Effector memory CD8-positive, alpha-beta T cell (primary cell): ENCODE measurements around the gene LY86.
"Not testable (repeated sequence)": the region's sequence is repeated elsewhere in the genome, so short reads cannot be mapped to it uniquely, and the experiment has no call there.

Source experiments
- ATAC-seq: fragments of 150-1000 bp; cut with Tn5 transposase; replicated peaks from 2 replicates; pipeline ENCODE4 v1.10.0; 2021; ENCODE audit warnings: mild to moderate bottlenecking, moderate library complexity
- DNase-seq, 3 experiments: peaks; one replicate each; pipeline ENCODE4 v3.0.0; 2021
- H3K27ac Mint-ChIP-seq, 2 donors: one replicate each; pipeline ENCODE4 v1.8.0; 2022; ENCODE audit warnings: mild to moderate bottlenecking in 2 of 2, mixed read lengths in 2 of 2, moderate library complexity in 2 of 2
- H3K27me3 Mint-ChIP-seq, 2 donors: one replicate each; pipeline ENCODE4 v1.8.0; 2022; ENCODE audit warnings: mixed read lengths in 2 of 2
- H3K36me3 Mint-ChIP-seq: one replicate; pipeline ENCODE4 v1.8.0; 2022; ENCODE audit warnings: mild to moderate bottlenecking, moderate library complexity, mixed read lengths; ENCODE audit not compliant: insufficient read depth
- H3K4me1 Mint-ChIP-seq, 2 donors: one replicate each; pipeline ENCODE4 v1.8.0; 2022; ENCODE audit warnings: low read depth in 2 of 2, mixed read lengths in 2 of 2
- H3K4me3 Mint-ChIP-seq, 2 donors: one replicate each; pipeline ENCODE4 v1.8.0; 2022; ENCODE audit warnings: mild to moderate bottlenecking in 2 of 2, mixed read lengths in 2 of 2, moderate library complexity in 2 of 2
- H3K9me3 Mint-ChIP-seq, 2 donors: one replicate each; pipeline ENCODE4 v1.8.0; 2022; ENCODE audit warnings: mixed read lengths in 2 of 2

The LY86 gene

DNA sequence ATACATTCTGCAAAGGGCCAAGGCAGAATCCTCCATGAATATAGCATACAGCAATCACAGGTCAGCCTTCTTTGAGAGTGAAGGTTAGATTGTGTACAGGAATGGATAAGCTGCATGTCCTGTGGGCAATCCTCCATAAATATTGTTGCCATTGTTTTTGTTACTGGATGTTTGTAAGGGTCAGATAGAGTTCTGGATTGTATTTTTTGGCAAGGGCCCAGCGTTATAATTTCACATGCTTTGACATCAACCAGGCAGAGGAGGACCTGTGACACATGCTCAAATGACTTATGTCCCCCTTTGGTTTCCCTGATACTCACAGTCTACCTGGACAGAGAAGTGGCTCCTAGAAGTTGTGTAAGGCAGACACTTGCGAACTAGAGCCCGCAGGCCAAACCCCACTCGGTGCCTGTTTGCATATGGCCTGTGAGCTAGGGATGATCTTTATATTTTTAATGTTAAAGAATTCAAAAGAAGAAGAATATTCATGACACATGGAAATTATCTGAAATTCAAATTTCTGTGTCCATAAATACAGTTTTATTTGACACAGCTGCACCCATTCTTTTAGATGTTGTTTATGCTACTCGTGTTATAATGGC, 5.4 kb downstream of the LY86 start:
- Mint-ChIP-seq H3K4me3 (no peak overlapping the region), H3K4me1 (peaks cover 18 to 19% of the 10 kb centered on the region in 2 donors), H3K27ac (no peak overlapping the region), H3K9me3 (no peaks in the 10 kb centered on the region), H3K36me3 (no peaks in the 10 kb centered on the region), H3K27me3 (peaks cover 0 to 32% of the 10 kb centered on the region in 2 donors)
- DNase-seq (no peak), ATAC-seq (no peak)

DNA sequence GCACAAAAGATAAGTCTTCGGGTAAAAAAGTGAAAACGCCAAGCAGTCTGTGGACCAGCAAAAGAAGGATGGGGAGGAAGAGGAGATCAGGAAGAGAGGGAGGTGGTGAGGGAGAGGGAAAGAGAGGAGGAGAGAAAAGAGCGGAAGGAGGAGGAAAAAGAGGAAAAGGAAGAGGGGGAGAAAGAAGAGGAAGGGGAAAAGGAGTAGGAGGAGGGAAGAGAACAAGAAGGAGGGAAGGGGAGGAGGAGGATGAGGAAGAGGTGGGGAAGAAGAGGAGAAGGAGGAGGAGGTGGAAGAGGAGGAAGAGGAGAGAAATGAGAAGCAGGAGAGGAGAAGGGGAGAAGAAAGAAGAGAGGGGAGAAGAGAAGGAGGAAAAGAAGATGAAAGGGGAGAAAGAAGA, 6.5 kb downstream of the LY86 start:
- ATAC-seq (no peak), DNase-seq (no peak)
- Mint-ChIP-seq H3K27ac (no peak overlapping the region), H3K4me1 (peaks cover 16 to 19% of the 10 kb centered on the region in 2 donors), H3K27me3 (peaks cover 0 to 32% of the 10 kb centered on the region in 2 donors), H3K9me3 (no peaks in the 10 kb centered on the region), H3K4me3 (no peak overlapping the region), H3K36me3 (no peaks in the 10 kb centered on the region)

- H3K27me3 Mint-ChIP-seq: peaks cover 0 to 41% of the 10 kb centered on the region in 2 donors
- H3K9me3 Mint-ChIP-seq: no peaks in the 10 kb centered on the region
- no peak for DNase-seq
- ATAC-seq: no peak
- H3K4me3 Mint-ChIP-seq: no peak overlapping the region
- H3K36me3 Mint-ChIP-seq: no peaks in the 10 kb centered on the region
- H3K4me1 Mint-ChIP-seq: peaks cover 16 to 19% of the 10 kb centered on the region in 2 donors
- no peak overlapping the region for H3K27ac Mint-ChIP-seq
Measured at GRCh38 chr6:6595952-6596351, 7.4 kb downstream of the LY86 start.

DNA sequence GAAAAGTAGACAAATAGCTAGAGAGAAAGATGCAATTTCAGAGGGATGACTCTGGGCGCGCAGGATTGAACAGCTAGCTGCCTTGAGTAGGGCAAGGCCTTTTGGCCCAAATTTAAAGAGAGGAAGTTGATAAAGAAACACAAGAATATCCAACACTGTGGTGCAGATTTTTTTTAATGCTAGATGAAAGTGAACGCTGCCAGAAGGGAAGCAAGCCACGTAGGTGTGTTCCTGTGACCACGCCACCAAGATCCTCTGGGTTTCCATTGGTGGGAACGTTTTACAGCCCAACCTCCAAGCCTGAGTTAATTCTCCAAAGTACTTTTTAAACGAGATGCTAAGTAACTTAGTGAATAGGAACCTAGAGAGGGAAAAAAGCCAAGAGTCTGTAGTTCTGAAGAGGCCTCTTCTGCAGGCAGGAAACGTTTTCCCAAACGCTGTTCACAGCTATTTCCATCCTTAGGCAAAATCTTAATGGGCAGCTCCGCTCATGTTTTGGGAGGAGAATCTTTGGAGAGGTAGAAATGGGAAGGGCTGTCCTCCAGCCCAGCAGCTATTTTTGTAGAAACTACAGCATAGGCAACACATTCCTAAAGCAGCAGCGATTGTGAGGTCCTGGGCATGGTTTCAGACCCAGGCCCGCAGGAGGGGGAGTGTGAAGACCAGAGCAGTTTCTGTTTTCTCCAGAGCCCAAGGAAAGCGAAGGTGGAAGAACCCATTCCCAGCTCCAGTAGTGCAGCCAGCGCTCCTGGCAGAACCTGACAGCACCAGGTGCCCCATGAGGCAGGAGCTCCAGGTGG, 8.2 kb downstream of the LY86 start:
- no peak for ATAC-seq
- no peak for DNase-seq
- no peaks in the 10 kb centered on the region for H3K36me3 Mint-ChIP-seq
- H3K4me1 Mint-ChIP-seq: peaks cover 14 to 16% of the 10 kb centered on the region in 2 donors
- peaks cover 0 to 47% of the 10 kb centered on the region in 2 donors for H3K27me3 Mint-ChIP-seq
- H3K27ac Mint-ChIP-seq: no peak overlapping the region
- H3K4me3 Mint-ChIP-seq: no peak overlapping the region
- H3K9me3 Mint-ChIP-seq: no peaks in the 10 kb centered on the region

GRCh38 chr6:6597682-6598081, 9.2 kb downstream of the LY86 start:
- DNase-seq (no peak), ATAC-seq (no peak)
- peaks cover 6 to 7% of the 10 kb centered on the region in 2 donors for H3K4me1 Mint-ChIP-seq
- H3K27me3 Mint-ChIP-seq: peaks cover 0 to 47% of the 10 kb centered on the region in 2 donors
- no peak overlapping the region for H3K4me3 Mint-ChIP-seq
- no peaks in the 10 kb centered on the region for H3K36me3 Mint-ChIP-seq
- H3K9me3 Mint-ChIP-seq: no peaks in the 10 kb centered on the region
- H3K27ac Mint-ChIP-seq: no peak overlapping the region

GRCh38 chr6:6599468-6599873, 11.0 kb downstream of the LY86 start:
- Mint-ChIP-seq H3K27ac (no peak overlapping the region), H3K9me3 (no peaks in the 10 kb centered on the region), H3K36me3 (no peaks in the 10 kb centered on the region), H3K27me3 (peaks cover 0 to 47% of the 10 kb centered on the region in 2 donors), H3K4me3 (no peak overlapping the region), H3K4me1 (no peaks in the 10 kb centered on the region)
- ATAC-seq: no peak
- DNase-seq: no peak

- H3K36me3 Mint-ChIP-seq: no peaks in the 10 kb centered on the region
- H3K27me3 Mint-ChIP-seq: peaks cover 0 to 47% of the 10 kb centered on the region in 2 donors
- no peak for DNase-seq
- H3K4me3 Mint-ChIP-seq: no peak overlapping the region
- H3K4me1 Mint-ChIP-seq: no peaks in the 10 kb centered on the region
- no peak overlapping the region for H3K27ac Mint-ChIP-seq
- ATAC-seq: no peak
- H3K9me3 Mint-ChIP-seq: no peaks in the 10 kb centered on the region
Measured at GRCh38 chr6:6600875-6601274, 12.4 kb downstream of the LY86 start.

DNA sequence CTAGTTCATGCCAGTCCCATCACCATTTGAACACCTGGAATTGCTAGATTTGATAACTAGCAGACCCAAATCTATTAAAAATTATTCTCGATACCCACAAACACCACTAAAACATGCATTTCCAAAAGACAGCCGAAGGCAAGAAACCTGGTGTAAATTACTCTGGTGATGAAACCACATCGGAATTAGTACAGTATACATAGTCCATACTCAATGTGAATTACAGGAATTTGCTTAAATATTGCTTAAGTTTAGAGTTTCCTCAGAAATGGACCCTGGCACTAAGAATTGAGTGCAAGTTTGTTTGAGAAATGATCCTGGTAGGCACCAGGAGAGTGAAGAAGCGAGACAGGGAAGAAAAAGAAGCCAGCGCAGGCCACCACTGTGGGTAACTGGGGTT, 13.7 kb downstream of the LY86 start:
- Mint-ChIP-seq H3K36me3 (no peaks in the 10 kb centered on the region), H3K27ac (no peak overlapping the region), H3K4me1 (no peaks in the 10 kb centered on the region), H3K4me3 (no peak overlapping the region), H3K27me3 (peaks cover 0 to 39% of the 10 kb centered on the region in 2 donors), H3K9me3 (no peaks in the 10 kb centered on the region)
- DNase-seq: no peak
- ATAC-seq: no peak

- Mint-ChIP-seq H3K27me3 (peaks cover 0 to 32% of the 10 kb centered on the region in 2 donors), H3K4me1 (no peaks in the 10 kb centered on the region), H3K9me3 (no peaks in the 10 kb centered on the region), H3K27ac (no peak overlapping the region), H3K36me3 (no peaks in the 10 kb centered on the region), H3K4me3 (no peak overlapping the region)
- DNase-seq (no peak), ATAC-seq (no peak)
Measured at GRCh38 chr6:6603317-6603716, 14.8 kb downstream of the LY86 start.

GRCh38 chr6:6604015-6604414, 15.5 kb downstream of the LY86 start:
- Mint-ChIP-seq H3K9me3 (no peaks in the 10 kb centered on the region), H3K4me3 (no peak overlapping the region), H3K27me3 (peaks cover 0 to 25% of the 10 kb centered on the region in 2 donors), H3K27ac (no peak overlapping the region), H3K4me1 (no peaks in the 10 kb centered on the region), H3K36me3 (no peaks in the 10 kb centered on the region)
- ATAC-seq (no peak), DNase-seq (no peak)

DNA sequence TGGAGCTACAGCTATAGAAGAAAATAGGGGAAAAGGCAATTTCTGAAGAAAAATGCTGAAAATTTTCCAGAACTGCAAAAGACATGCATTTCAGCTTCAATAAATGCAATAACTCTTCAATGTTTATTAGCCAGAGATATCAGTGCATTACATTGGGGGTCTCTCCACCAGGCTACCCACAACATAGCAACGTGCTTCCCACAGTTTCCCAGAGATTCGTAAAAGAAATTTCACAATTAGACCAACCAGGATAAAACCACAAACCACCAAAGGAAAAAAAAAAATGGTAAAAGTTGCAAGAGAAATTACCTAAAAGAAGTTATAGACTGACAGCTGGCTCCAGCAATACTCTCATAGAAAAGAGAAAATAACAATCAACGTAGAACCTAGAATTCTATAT, 16.0 kb downstream of the LY86 start:
- Mint-ChIP-seq H3K4me3 (no peak overlapping the region), H3K27ac (no peak overlapping the region), H3K27me3 (peaks cover 0 to 19% of the 10 kb centered on the region in 2 donors), H3K36me3 (no peaks in the 10 kb centered on the region), H3K9me3 (no peaks in the 10 kb centered on the region), H3K4me1 (no peaks in the 10 kb centered on the region)
- ATAC-seq: no peak
- no peak for DNase-seq

DNA sequence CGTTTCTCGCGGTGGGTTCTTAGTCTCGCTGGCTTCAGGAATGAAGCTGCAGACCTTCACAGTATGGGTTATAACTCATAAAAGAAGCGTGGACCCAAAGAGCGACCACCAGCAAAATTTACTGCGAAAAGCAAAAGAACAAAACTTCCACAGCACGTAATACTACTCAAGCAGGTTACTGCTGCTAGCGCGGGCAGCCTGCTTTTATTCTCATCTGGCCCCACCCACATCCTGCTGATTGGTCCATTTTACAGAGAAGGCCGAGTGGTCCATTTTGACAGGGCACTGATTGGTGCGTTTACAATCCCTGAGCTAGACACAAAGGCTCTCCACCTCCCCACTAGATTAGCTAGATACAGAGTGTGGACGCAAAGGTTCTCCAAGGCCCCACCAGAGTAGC, 17.4 kb downstream of the LY86 start:
- Mint-ChIP-seq H3K9me3 (no peaks in the 10 kb centered on the region), H3K27ac (no peak overlapping the region), H3K4me3 (no peak overlapping the region), H3K27me3 (peaks cover 0 to 6% of the 10 kb centered on the region in 2 donors), H3K4me1 (peaks cover 7 to 12% of the 10 kb centered on the region in 2 donors), H3K36me3 (no peaks in the 10 kb centered on the region)
- no peak for ATAC-seq
- no peak for DNase-seq

DNA sequence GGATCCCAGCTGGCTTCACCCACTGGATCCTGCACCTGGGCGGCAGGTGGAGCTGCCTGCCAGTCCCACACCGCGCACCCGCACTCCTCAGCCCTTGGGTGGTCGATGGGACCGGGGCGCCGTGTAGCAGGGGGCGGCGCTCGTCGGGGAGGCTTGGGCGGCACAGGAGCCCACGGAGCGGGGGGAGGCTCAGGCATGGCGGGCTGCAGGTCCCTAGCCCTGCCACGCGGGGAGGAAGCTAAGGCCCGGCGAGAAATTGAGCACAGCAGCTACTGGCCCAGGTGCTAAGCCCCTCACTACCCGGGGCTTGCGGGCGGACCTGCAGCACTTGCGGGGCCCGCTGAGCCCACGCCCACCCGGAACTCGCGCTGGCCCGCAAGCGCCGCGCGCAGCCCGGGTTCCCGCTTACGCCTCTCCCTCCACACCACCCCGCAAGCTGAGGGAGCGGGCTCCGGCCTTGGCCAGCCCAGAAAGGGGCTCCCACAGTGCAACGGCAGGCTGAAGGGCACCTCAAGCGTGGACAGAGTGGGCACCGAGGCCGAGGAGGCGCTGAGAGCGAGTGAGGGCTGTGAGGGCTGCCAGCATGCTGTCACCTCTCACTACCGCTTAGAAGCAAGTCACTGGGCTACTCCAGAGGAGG, 18.0 kb downstream of the LY86 start:
- not testable (repeated sequence) for H3K9me3 Mint-ChIP-seq, H3K27me3 Mint-ChIP-seq, H3K4me3 Mint-ChIP-seq, DNase-seq, ATAC-seq, H3K27ac Mint-ChIP-seq, H3K36me3 Mint-ChIP-seq
- peaks cover 8 to 16% of the 10 kb centered on the region in 2 donors for H3K4me1 Mint-ChIP-seq

GRCh38 chr6:6609450-6609849, 20.9 kb downstream of the LY86 start:
- Mint-ChIP-seq H3K9me3 (peaks cover 0 to 1% of the 10 kb centered on the region in 2 donors), H3K27ac (peak overlapping the region; percentile 74 to 80), H3K27me3 (no peaks in the 10 kb centered on the region), H3K4me3 (peak overlapping the region; percentile 54 to 66), H3K36me3 (no peaks in the 10 kb centered on the region), H3K4me1 (peaks cover 18 to 33% of the 10 kb centered on the region in 2 donors)
- DNase-seq (no peak), ATAC-seq (no peak)
